Activated naive CD8-positive, alpha-beta T cell treated with anti-CD3 and anti-CD28 coated beads, Interleukin-2, amount 10 ng/mL, durations not matched to agents 7 days and 5 days (primary cell): ENCODE results near the gene KDM1B. TPM values are rescaled to one million over a fixed set of nuclear protein-coding genes. Genes with fewer than 3 reads are reported as not detected.

Experiments
- ATAC-seq: fragments of 150-1000 bp; cut with Tn5 transposase; one replicate; pipeline ENCODE4 v1.10.0; 2021; ENCODE audit warnings: low read depth, moderate library complexity
- POLR2A ChIA-PET: fragments of 350-600 bp; sonication (Branson Sonifier 250); formaldehyde crosslinking; loops from one replicate; lab custom pipeline; 2021; ENCODE audit warnings: antibody characterized with exemption; lab: Charles Lee
- DNase-seq: peaks from one replicate; pipeline ENCODE4 v3.0.0; 2021
- H3K27ac Mint-ChIP-seq: one replicate; pipeline ENCODE4 v1.8.0; 2022; ENCODE audit warnings: mild to moderate bottlenecking, mixed read lengths
- H3K27me3 Mint-ChIP-seq: one replicate; pipeline ENCODE4 v1.8.0; 2022; ENCODE audit warnings: mild to moderate bottlenecking, moderate library complexity, mixed read lengths
- H3K36me3 Mint-ChIP-seq: one replicate; pipeline ENCODE4 v1.8.0; 2021; ENCODE audit warnings: mild to moderate bottlenecking, mixed read lengths
- H3K4me1 Mint-ChIP-seq: one replicate; pipeline ENCODE4 v1.8.0; 2021; ENCODE audit warnings: mixed read lengths
- H3K4me3 Mint-ChIP-seq: one replicate; pipeline ENCODE4 v1.8.0; 2022; ENCODE audit warnings: mild to moderate bottlenecking, moderate library complexity, mixed read lengths
- H3K9me3 Mint-ChIP-seq: one replicate; pipeline ENCODE4 v1.8.0; 2021; ENCODE audit warnings: mixed read lengths
- total RNA-seq, 2 experiments: library from RNA; stranded (reverse); gene quantifications; one replicate each; pipeline ENCODE4 v1.2.3, GENCODE V29; 2021

Gene KDM1B
- 10 to 100 TPM in 1 of 2 experiments, 1 to 10 TPM in 1; 9.7 to 10.2 TPM for total RNA-seq

GRCh38 chr6:18155150-18155863, at the start of gene KDM1B:
Gene KDM1B (plus strand): TSS chr6:18155422. CDS start chr6:18159896, 4,474 bp downstream.
- H3K9me3 Mint-ChIP-seq = no peaks in the 10 kb centered on the region
- peak within 1 kb of the TSS; percentile 98 for H3K4me3 Mint-ChIP-seq
- H3K27ac Mint-ChIP-seq = peak within 1 kb of the TSS; percentile 96
- ATAC-seq = peak; percentile 95
- DNase-seq = peak; percentile 98
- H3K27me3 Mint-ChIP-seq = no peaks in the 10 kb centered on the region
- H3K4me1 Mint-ChIP-seq = peaks cover 16% of the 10 kb centered on the region
- peaks cover 10% of the 10 kb centered on the region for H3K36me3 Mint-ChIP-seq
- POLR2A ChIA-PET = interaction anchor here (0.5 to 1.9 kb wide), 4 partner anchors 31 to 555 kb away, joined by 3 to 6 read pairs (median 4); partner anchors contain the start of gene NUP153

- no peak for ATAC-seq
- no peaks in the 10 kb centered on the region for H3K4me1 Mint-ChIP-seq
- H3K27ac Mint-ChIP-seq = no peak overlapping the region
- peaks cover 9% of the 10 kb centered on the region for H3K9me3 Mint-ChIP-seq
- H3K36me3 Mint-ChIP-seq = peaks cover 3% of the 10 kb centered on the region
- POLR2A ChIA-PET = no interaction called here
- no peak overlapping the region for H3K4me3 Mint-ChIP-seq
- no peak for DNase-seq
- peaks cover 58% of the 10 kb centered on the region for H3K27me3 Mint-ChIP-seq
These were observed 48.2 kb upstream of the KDM1B start for GRCh38 chr6:18107061-18107460.

DNA sequence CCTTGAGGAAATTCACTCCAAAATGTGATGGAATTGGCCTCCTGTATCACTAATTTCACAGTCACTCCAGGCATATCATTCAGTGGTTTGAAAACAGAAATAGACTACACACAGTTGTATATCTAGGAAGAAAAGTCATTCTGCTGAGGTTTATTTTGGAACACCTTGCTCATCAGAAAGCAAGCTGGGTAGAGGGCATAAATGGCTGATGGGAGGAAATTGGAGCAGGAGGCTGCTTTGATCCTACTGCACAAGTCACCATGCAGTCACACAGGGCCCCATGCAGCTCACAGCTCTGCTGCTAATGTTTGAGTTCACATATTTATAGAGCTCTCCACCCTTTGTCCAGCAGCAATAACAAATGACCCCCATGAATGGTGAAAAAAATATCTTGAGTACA, 45.1 kb upstream of the KDM1B start:
- peaks cover 63% of the 10 kb centered on the region for H3K27me3 Mint-ChIP-seq
- H3K9me3 Mint-ChIP-seq = peaks cover 9% of the 10 kb centered on the region
- peaks cover 8% of the 10 kb centered on the region for H3K4me1 Mint-ChIP-seq
- POLR2A ChIA-PET = no interaction called here
- no peak overlapping the region for H3K27ac Mint-ChIP-seq
- peaks cover 3% of the 10 kb centered on the region for H3K36me3 Mint-ChIP-seq
- DNase-seq (no peak), ATAC-seq (no peak)
- no peak overlapping the region for H3K4me3 Mint-ChIP-seq

- Mint-ChIP-seq H3K9me3 (peaks cover 3% of the 10 kb centered on the region), H3K36me3 (no peaks in the 10 kb centered on the region), H3K27me3 (peaks cover 74% of the 10 kb centered on the region), H3K27ac (no peak overlapping the region), H3K4me1 (peaks cover 17% of the 10 kb centered on the region), H3K4me3 (peak overlapping the region; percentile 55)
- POLR2A ChIA-PET = no interaction called here
- ATAC-seq = peak; percentile 74
- no peak for DNase-seq
These were observed 39.9 kb upstream of the KDM1B start for GRCh38 chr6:18115356-18115755.

GRCh38 chr6:18117136-18117535, 38.1 kb upstream of the KDM1B start:
- DNase-seq = no peak
- Mint-ChIP-seq H3K27ac (no peak overlapping the region), H3K4me3 (no peak overlapping the region), H3K4me1 (peaks cover 17% of the 10 kb centered on the region), H3K27me3 (peaks cover 75% of the 10 kb centered on the region), H3K9me3 (peaks cover 3% of the 10 kb centered on the region), H3K36me3 (no peaks in the 10 kb centered on the region)
- no peak for ATAC-seq
- POLR2A ChIA-PET = no interaction called here

GRCh38 chr6:18118330-18118729, 36.9 kb upstream of the KDM1B start:
- POLR2A ChIA-PET = no interaction called here
- no peak overlapping the region for H3K4me3 Mint-ChIP-seq

GRCh38 chr6:18119236-18119635, 36.0 kb upstream of the KDM1B start:
- no peak overlapping the region for H3K4me3 Mint-ChIP-seq
- H3K27ac Mint-ChIP-seq = no peak overlapping the region
- H3K4me1 Mint-ChIP-seq = peaks cover 16% of the 10 kb centered on the region
- ATAC-seq (no peak), DNase-seq (no peak)
- no peaks in the 10 kb centered on the region for H3K36me3 Mint-ChIP-seq
- H3K27me3 Mint-ChIP-seq = peaks cover 67% of the 10 kb centered on the region
- POLR2A ChIA-PET = no interaction called here
- peaks cover 3% of the 10 kb centered on the region for H3K9me3 Mint-ChIP-seq

More at GRCh38 chr6:18118330-18118729, 36.9 kb upstream of the KDM1B start:
- Mint-ChIP-seq H3K9me3 (peaks cover 3% of the 10 kb centered on the region), H3K36me3 (no peaks in the 10 kb centered on the region), H3K27me3 (peaks cover 70% of the 10 kb centered on the region), H3K4me1 (peaks cover 17% of the 10 kb centered on the region), H3K27ac (no peak overlapping the region)
- DNase-seq = no peak
- ATAC-seq = no peak

DNA sequence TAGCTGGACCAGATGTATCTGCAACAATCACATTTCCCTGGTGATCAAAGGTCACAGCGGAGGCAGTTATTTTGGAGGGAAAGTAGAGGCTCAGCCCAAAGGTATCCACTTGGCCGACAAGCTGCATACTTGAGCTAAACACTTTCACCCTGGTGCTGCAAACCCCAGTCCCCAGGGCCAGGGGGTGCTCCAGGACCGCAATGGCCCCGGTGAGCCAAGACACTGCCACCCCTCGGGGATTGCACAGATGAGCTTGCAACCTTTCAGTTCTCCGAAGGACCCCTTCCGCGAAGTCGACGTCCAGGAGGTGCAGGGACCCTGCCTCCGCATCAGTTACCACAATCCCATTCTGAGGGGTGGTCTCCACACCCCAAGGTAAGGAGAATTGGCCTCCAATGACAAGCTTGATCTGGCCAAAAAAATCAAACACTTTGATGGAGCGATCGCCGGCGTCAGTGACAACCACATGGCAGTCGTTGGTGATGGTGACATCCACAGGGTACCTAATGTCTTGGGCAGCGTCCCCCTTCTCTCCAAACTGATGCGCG, 33.6 kb upstream of the KDM1B start:
- DNase-seq (no peak), ATAC-seq (no peak)
- H3K9me3 Mint-ChIP-seq = peaks cover 3% of the 10 kb centered on the region
- no peaks in the 10 kb centered on the region for H3K36me3 Mint-ChIP-seq
- H3K4me1 Mint-ChIP-seq = peaks cover 4% of the 10 kb centered on the region
- POLR2A ChIA-PET = interaction anchor here (1.9 kb wide), 1 partner anchor 33 kb away, joined by 6 read pairs; the partner anchor contains the start of gene TPMT
- H3K4me3 Mint-ChIP-seq = peak overlapping the region; percentile 36
- peaks cover 69% of the 10 kb centered on the region for H3K27me3 Mint-ChIP-seq
- no peak overlapping the region for H3K27ac Mint-ChIP-seq

GRCh38 chr6:18122128-18123093, 32.8 kb upstream of the KDM1B start, which contains the start of gene NHLRC1:
Gene NHLRC1 (minus strand): TSS chr6:18122677. CDS start chr6:18122606, 71 bp downstream.
- peak; percentile 99 for ATAC-seq
- H3K27me3 Mint-ChIP-seq = peaks cover 61% of the 10 kb centered on the region

GRCh38 chr6:18126121-18126520, 29.1 kb upstream of the KDM1B start:
- peaks cover 26% of the 10 kb centered on the region for H3K27me3 Mint-ChIP-seq
- no peak overlapping the region for H3K27ac Mint-ChIP-seq
- H3K9me3 Mint-ChIP-seq = no peaks in the 10 kb centered on the region
- no peaks in the 10 kb centered on the region for H3K36me3 Mint-ChIP-seq
- no peak overlapping the region for H3K4me3 Mint-ChIP-seq
- no peak for ATAC-seq
- POLR2A ChIA-PET = no interaction called here
- DNase-seq = no peak
- peaks cover 4% of the 10 kb centered on the region for H3K4me1 Mint-ChIP-seq

More at GRCh38 chr6:18122128-18123093, 32.8 kb upstream of the KDM1B start, which contains the start of gene NHLRC1:
- POLR2A ChIA-PET = interaction anchor here (1.9 kb wide), 1 partner anchor 32 kb away, joined by 6 read pairs; the partner anchor contains the start of gene TPMT
- H3K9me3 Mint-ChIP-seq = peaks cover 3% of the 10 kb centered on the region
- H3K4me1 Mint-ChIP-seq = peaks cover 4% of the 10 kb centered on the region
- peak within 1 kb of the TSS; percentile 76 for H3K4me3 Mint-ChIP-seq
- peak within 1 kb of the TSS; percentile 64 for H3K27ac Mint-ChIP-seq
- no peaks in the 10 kb centered on the region for H3K36me3 Mint-ChIP-seq
- DNase-seq = peak; percentile 83

DNA sequence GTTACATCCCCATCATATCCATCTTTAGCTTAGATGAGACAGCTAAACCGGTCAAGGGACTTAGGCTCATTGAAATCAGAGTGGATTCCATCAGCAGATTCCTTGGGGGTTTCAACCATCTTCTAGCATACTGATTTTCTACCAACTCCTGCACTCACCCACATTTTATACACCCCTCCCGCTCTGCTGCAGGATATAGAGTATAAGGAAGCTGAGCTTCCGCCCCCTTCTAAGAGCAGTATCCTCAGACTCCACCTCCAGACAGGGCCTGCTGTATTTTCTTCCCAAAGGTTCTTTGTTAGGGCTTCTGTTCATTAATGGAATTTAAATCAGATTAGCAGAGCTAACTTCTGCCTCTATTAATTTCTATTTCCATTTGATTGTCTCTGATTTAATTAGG, 22.9 kb upstream of the KDM1B start:
- H3K36me3 Mint-ChIP-seq = peaks cover 11% of the 10 kb centered on the region
- H3K27ac Mint-ChIP-seq = no peak overlapping the region
- no peaks in the 10 kb centered on the region for H3K9me3 Mint-ChIP-seq

DNA sequence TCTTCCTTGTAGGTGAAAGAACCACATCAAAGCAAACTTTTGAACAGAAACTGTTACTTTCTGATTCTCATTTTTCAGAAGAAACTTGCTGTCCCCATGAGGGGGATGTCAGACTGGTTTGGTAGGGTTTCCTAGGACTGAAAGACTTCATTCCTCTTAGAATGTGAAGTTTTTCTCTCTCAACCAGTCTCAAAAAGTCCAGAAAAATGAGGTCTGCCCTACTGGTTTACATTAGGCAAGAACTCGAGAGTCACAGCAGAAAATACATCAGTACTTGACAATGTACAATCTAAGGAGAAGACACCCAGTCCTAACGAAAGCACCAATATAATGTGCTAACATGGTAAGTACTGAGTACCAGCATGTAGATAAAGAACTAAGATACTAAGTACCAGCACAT, 20.1 kb upstream of the KDM1B start:
- Mint-ChIP-seq H3K36me3 (peaks cover 15% of the 10 kb centered on the region), H3K27me3 (no peaks in the 10 kb centered on the region), H3K4me3 (no peak overlapping the region), H3K9me3 (no peaks in the 10 kb centered on the region), H3K27ac (no peak overlapping the region), H3K4me1 (peaks cover 6% of the 10 kb centered on the region)
- ATAC-seq (no peak), DNase-seq (no peak)
- POLR2A ChIA-PET = no interaction called here

More for the DNA sequence above, 22.9 kb upstream of the KDM1B start:
- Mint-ChIP-seq H3K4me3 (no peak overlapping the region), H3K4me1 (peaks cover 6% of the 10 kb centered on the region), H3K27me3 (no peaks in the 10 kb centered on the region)
- POLR2A ChIA-PET = no interaction called here
- DNase-seq = no peak
- no peak for ATAC-seq

DNA sequence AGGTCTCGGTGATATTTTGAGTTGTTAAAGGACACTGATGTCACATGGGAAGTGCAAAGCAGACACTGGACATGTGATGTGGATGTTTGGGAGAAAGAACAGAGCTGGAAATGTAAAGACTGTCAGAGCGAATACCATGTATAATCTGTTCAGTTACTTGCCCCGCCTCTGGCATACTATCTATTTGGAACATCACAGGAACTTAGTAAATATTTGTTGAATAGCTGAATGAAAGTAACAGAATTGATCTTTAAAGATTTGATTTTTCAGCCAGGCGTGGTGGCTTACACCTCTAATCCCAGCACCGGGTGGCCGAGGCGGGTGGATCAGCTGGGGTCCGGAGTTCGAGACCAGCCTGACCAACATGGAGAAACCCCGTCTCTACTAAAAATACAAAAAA, 19.0 kb upstream of the KDM1B start:
- POLR2A ChIA-PET = no interaction called here
- no peak for DNase-seq
- peaks cover 21% of the 10 kb centered on the region for H3K36me3 Mint-ChIP-seq
- no peak for ATAC-seq
- H3K27me3 Mint-ChIP-seq = no peaks in the 10 kb centered on the region
- H3K9me3 Mint-ChIP-seq = no peaks in the 10 kb centered on the region
- no peak overlapping the region for H3K27ac Mint-ChIP-seq
- no peak overlapping the region for H3K4me3 Mint-ChIP-seq
- peaks cover 6% of the 10 kb centered on the region for H3K4me1 Mint-ChIP-seq
